Lung (tissue), 12 donors: ENCODE data around the gene ZDHHC22. TPM values are rescaled to one million over a fixed set of nuclear protein-coding genes. Genes with fewer than 3 reads are reported as not detected.

Source experiments
- ATAC-seq: fragments of 200-7000 bp; cut with Tn5 transposase; one replicate; pipeline ENCODE4 v1.9.1; 2020; ENCODE audit warnings: moderate number of reproducible peaks; ENCODE audit not compliant: insufficient read depth, low FRiP score
- DNase-seq, 3 donors: peaks; one replicate each; pipeline ENCODE4 v3.0.0-alpha.2; 2013 to 2017
- H3K27ac ChIP-seq, 2 donors: one replicate each; pipeline ENCODE4 v1.5.1; 2013; ENCODE audit warnings: mild to moderate bottlenecking in 2 of 2, moderate library complexity in 2 of 2, control low read depth in 1 of 2, inconsistent platforms in 1 of 2, low read depth in 1 of 2, low read length in 1 of 2
- H3K27me3 ChIP-seq, 3 donors: one replicate each; pipeline ENCODE4 v1.5.1; 2013; ENCODE audit warnings: low read length in 2 of 3; ENCODE audit not compliant: control insufficient read depth in 3 of 3, insufficient read depth in 3 of 3
- H3K36me3 ChIP-seq, 4 donors: one replicate each; pipeline ENCODE4 v1.5.1; 2013; ENCODE audit warnings: low read length in 4 of 4, mild to moderate bottlenecking in 1 of 4, moderate library complexity in 1 of 4; ENCODE audit not compliant: control insufficient read depth in 4 of 4, insufficient read depth in 4 of 4
- H3K4me1 ChIP-seq, 5 donors: one replicate each; pipeline ENCODE4 v1.5.1; 2013; ENCODE audit warnings: low read length in 5 of 5, mild to moderate bottlenecking in 2 of 5, moderate library complexity in 1 of 5; ENCODE audit not compliant: control insufficient read depth in 5 of 5, insufficient read depth in 5 of 5
- H3K4me3 ChIP-seq: one replicate; pipeline ENCODE4 v1.5.1; 2013; ENCODE audit warnings: mild to moderate bottlenecking, control low read depth, moderate library complexity
- H3K9ac ChIP-seq, 2 donors: one replicate each; pipeline ENCODE4 v1.5.1; 2013; ENCODE audit warnings: low read length in 2 of 2, control low read depth in 1 of 2; ENCODE audit not compliant: insufficient read depth in 1 of 2
- H3K9me3 ChIP-seq, 4 donors: one replicate each; pipeline ENCODE4 v1.5.1; 2013; ENCODE audit warnings: low read length in 3 of 4, mild to moderate bottlenecking in 1 of 4, moderate library complexity in 1 of 4; ENCODE audit not compliant: control insufficient read depth in 4 of 4, insufficient read depth in 3 of 4
- CTCF ChIP-seq: IDR thresholded peaks from 2 replicates; pipeline ENCODE4 v1.5.1; 2012; ENCODE audit warnings: mild to moderate bottlenecking; ENCODE audit errors: control extremely low read depth, extremely low read depth
- WGBS, 2 donors: extraction: QIAGEN DNeasy Blood & Tissue Kit; methylation state at CpG; one replicate each; pipeline ENCODE4 v1.1.7; 2013; 5-methylcytosine and 5-hydroxymethylcytosine counted together
- polyA plus RNA-seq, 2 donors: library from polyadenylated mRNA; stranded (reverse); fragments of 200-250 nt; gene quantifications; one replicate each; pipeline ENCODE4 v1.2.1, GENCODE V29; 2013
- total RNA-seq, 2 donors: library from RNA; depleted of rRNA in 1 of 2; stranded (reverse); fragments of >200 nt in 1 of 2; gene quantifications; one replicate each; pipeline ENCODE4 v1.2.1, GENCODE V29; 2014 to 2021
- donor health status: control.
- donor health status: control.
- donor health status: Bipolar disorder and iron deficiency.
- donor health status: healthy.
- donor health status: DM: yes; HTN: yes; CAD: no.

ZDHHC22 gene
- total and polyA plus RNA-seq, 4 donors: 0.02 TPM; not detected in 3

- WGBS, 2 donors: 65 to 81% methylated on average over 3 of the region's 3 CpGs
- Histone ChIP-seq H3K4me1 (no peaks in the 10 kb centered on the region), H3K9ac (no peak overlapping the region), H3K4me3 (no peak overlapping the region), H3K27ac (no peak overlapping the region), H3K9me3 (peaks cover 0 to 3% (median 0%) of the 10 kb centered on the region in 4 donors), H3K36me3 (no peaks in the 10 kb centered on the region), H3K27me3 (peaks cover 0 to 24% (median 5%) of the 10 kb centered on the region in 3 donors)
- no peak for TF ChIP-seq CTCF
- DNase-seq (no peak), ATAC-seq (no peak)
Observed at GRCh38 chr14:77187649-77188012, 46.0 kb upstream of the ZDHHC22 start.

- H3K36me3 ChIP-seq: no peaks in the 10 kb centered on the region
- peak; percentile 11 to 63 (median 37) for DNase-seq
- H3K4me1 ChIP-seq: peaks cover 0 to 3% (median 0%) of the 10 kb centered on the region in 5 donors
- H3K4me3 ChIP-seq: no peak overlapping the region
- no peak overlapping the region for H3K9ac ChIP-seq
- TF ChIP-seq CTCF: no peak
- no peak for ATAC-seq
- H3K27me3 ChIP-seq: peaks cover 0 to 26% (median 7%) of the 10 kb centered on the region in 3 donors
- peak overlapping the region in 1 of 2 donors; percentile 8 for H3K27ac ChIP-seq
- H3K9me3 ChIP-seq: peaks cover 0 to 3% (median 0%) of the 10 kb centered on the region in 4 donors
- WGBS, 2 donors: 34 to 67% methylated on average over 15 of the region's 15 CpGs
Observed at GRCh38 chr14:77186911-77187648, 45.5 kb upstream of the ZDHHC22 start.

GRCh38 chr14:77185093-77185465 lies 43.5 kb upstream of the ZDHHC22 start:
- ATAC-seq (no peak), DNase-seq (no peak)
- Histone ChIP-seq H3K27ac (no peak overlapping the region), H3K27me3 (peaks cover 0 to 25% (median 13%) of the 10 kb centered on the region in 3 donors), H3K4me3 (no peak overlapping the region), H3K9me3 (peaks cover 0 to 3% (median 0%) of the 10 kb centered on the region in 4 donors), H3K4me1 (peaks cover 0 to 10% (median 0%) of the 10 kb centered on the region in 5 donors), H3K36me3 (no peaks in the 10 kb centered on the region), H3K9ac (no peak overlapping the region)
- TF ChIP-seq CTCF: no peak
- 59 to 80% methylated on average over 2 of the region's 2 CpGs for WGBS, 2 donors
